HG03342 (cell line): Measurements from ENCODE around the gene EPM2A.

Experiments used
- ATAC-seq: cut with Tn5 transposase; IDR thresholded peaks from one replicate; pipeline ENCODE4 v1.9.1; 2021; ENCODE audit warnings: mild to moderate bottlenecking, moderate library complexity; ENCODE audit not compliant: unreplicated experiment

Gene EPM2A

GRCh38 chr6:145609521-145609920 is 125.8 kb downstream of the EPM2A start:
- ATAC-seq, result no peak

GRCh38 chr6:145608850-145609249 is 126.5 kb downstream of the EPM2A start:
- no peak for ATAC-seq

- ATAC-seq, result no peak
Observed at GRCh38 chr6:145603991-145604390, 131.3 kb downstream of the EPM2A start.

- no peak for ATAC-seq
Observed at GRCh38 chr6:145603424-145603833, 131.9 kb downstream of the EPM2A start.

- ATAC-seq, result no peak
Observed at GRCh38 chr6:145602726-145603326, 132.5 kb downstream of the EPM2A start.

- no peak for ATAC-seq
Observed at GRCh38 chr6:145601397-145601796, 133.9 kb downstream of the EPM2A start.

- ATAC-seq, result no peak
Observed at GRCh38 chr6:145600299-145600698, 135.0 kb downstream of the EPM2A start.

GRCh38 chr6:145588981-145589380 is 146.3 kb downstream of the EPM2A start:
- ATAC-seq, result no peak

GRCh38 chr6:145587334-145587733 is 148.0 kb downstream of the EPM2A start:
- no peak for ATAC-seq

- no peak for ATAC-seq
Observed at GRCh38 chr6:145583753-145584152, 151.6 kb downstream of the EPM2A start.
